HUES6 (cell line): Measurements from ENCODE around the gene ENO4.

Experiments used
- H3K27ac ChIP-seq: 2 replicates; pipeline ENCODE4 v1.7.0; 2013; ENCODE audit warnings: low read depth, mild to moderate bottlenecking, low read length, inconsistent platforms
- H3K27me3 ChIP-seq: 2 replicates; pipeline ENCODE4 v1.6.1; 2013; ENCODE audit warnings: low read length; ENCODE audit not compliant: control insufficient read depth, insufficient read depth
- H3K36me3 ChIP-seq: 2 replicates; pipeline ENCODE4 v1.6.1; 2013; ENCODE audit warnings: low read length; ENCODE audit not compliant: control insufficient read depth, insufficient read depth
- H3K4me1 ChIP-seq: 2 replicates; pipeline ENCODE4 v1.6.1; 2013; ENCODE audit warnings: low read length; ENCODE audit not compliant: control insufficient read depth, insufficient read depth
- H3K4me3 ChIP-seq: 2 replicates; pipeline ENCODE4 v1.5.1; 2013; ENCODE audit warnings: low read depth, low read length
- H3K9ac ChIP-seq: one replicate; pipeline ENCODE4 v1.6.1; 2013; ENCODE audit warnings: mild to moderate bottlenecking, low read length
- H3K9me3 ChIP-seq: 2 replicates; pipeline ENCODE4 v1.6.1; 2013; ENCODE audit warnings: low read depth, low read length; ENCODE audit not compliant: control insufficient read depth, insufficient read depth

The ENO4 gene

GRCh38 chr10:116868198-116868676 lies 18.9 kb downstream of the ENO4 start:
- H3K4me3 ChIP-seq: no peak overlapping the region
- no peaks in the 10 kb centered on the region for H3K36me3 ChIP-seq
- peaks cover 12% of the 10 kb centered on the region for H3K4me1 ChIP-seq
- H3K9me3 ChIP-seq: peaks cover 6% of the 10 kb centered on the region
- H3K9ac ChIP-seq: no peak overlapping the region
- H3K27ac ChIP-seq: no peak overlapping the region
- H3K27me3 ChIP-seq: no peaks in the 10 kb centered on the region

DNA sequence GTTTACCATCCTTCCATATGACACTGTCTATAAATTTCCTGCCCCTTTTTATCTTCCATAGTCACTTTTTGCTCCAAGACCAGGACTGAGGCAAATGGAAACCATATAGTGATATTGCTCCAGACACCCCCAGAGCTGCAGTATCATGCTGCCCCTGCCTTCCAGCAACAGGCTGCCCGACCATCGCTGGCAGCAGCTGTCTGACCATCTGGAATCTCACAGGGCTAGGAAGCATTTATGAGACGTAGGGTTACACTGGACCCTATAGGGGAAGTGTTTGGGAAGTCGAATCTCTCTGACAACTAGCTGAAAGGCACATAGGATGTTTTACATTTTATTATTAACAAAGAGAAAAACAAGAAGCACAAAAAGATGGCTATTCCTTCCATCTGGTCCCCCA lies 19.4 kb downstream of the ENO4 start:
- Histone ChIP-seq H3K9ac (no peak overlapping the region), H3K27me3 (no peaks in the 10 kb centered on the region), H3K9me3 (peaks cover 6% of the 10 kb centered on the region), H3K36me3 (no peaks in the 10 kb centered on the region), H3K4me1 (peaks cover 17% of the 10 kb centered on the region), H3K4me3 (no peak overlapping the region), H3K27ac (no peak overlapping the region)

- H3K4me1 ChIP-seq: peaks cover 26% of the 10 kb centered on the region
- H3K36me3 ChIP-seq: no peaks in the 10 kb centered on the region
- no peak overlapping the region for H3K27ac ChIP-seq
- H3K27me3 ChIP-seq: no peaks in the 10 kb centered on the region
- H3K4me3 ChIP-seq: no peak overlapping the region
- peaks cover 6% of the 10 kb centered on the region for H3K9me3 ChIP-seq
- no peak overlapping the region for H3K9ac ChIP-seq
These were observed 21.6 kb downstream of the ENO4 start for GRCh38 chr10:116870949-116871348.

- H3K36me3 ChIP-seq: no peaks in the 10 kb centered on the region
- H3K9ac ChIP-seq: no peak overlapping the region
- peaks cover 26% of the 10 kb centered on the region for H3K4me1 ChIP-seq
- no peak overlapping the region for H3K4me3 ChIP-seq
- H3K27me3 ChIP-seq: no peaks in the 10 kb centered on the region
- H3K27ac ChIP-seq: no peak overlapping the region
- H3K9me3 ChIP-seq: peaks cover 6% of the 10 kb centered on the region
These were observed 23.8 kb downstream of the ENO4 start for GRCh38 chr10:116873134-116873533.

- Histone ChIP-seq H3K9me3 (peaks cover 6% of the 10 kb centered on the region), H3K36me3 (no peaks in the 10 kb centered on the region), H3K27ac (no peak overlapping the region), H3K4me3 (no peak overlapping the region), H3K4me1 (peaks cover 29% of the 10 kb centered on the region), H3K9ac (no peak overlapping the region), H3K27me3 (no peaks in the 10 kb centered on the region)
These were observed 26.6 kb downstream of the ENO4 start for GRCh38 chr10:116875897-116876296.

- H3K9ac ChIP-seq: no peak overlapping the region
- H3K4me1 ChIP-seq: peaks cover 29% of the 10 kb centered on the region
- no peak overlapping the region for H3K27ac ChIP-seq
These were observed 28.1 kb downstream of the ENO4 start for GRCh38 chr10:116877391-116877790.

DNA sequence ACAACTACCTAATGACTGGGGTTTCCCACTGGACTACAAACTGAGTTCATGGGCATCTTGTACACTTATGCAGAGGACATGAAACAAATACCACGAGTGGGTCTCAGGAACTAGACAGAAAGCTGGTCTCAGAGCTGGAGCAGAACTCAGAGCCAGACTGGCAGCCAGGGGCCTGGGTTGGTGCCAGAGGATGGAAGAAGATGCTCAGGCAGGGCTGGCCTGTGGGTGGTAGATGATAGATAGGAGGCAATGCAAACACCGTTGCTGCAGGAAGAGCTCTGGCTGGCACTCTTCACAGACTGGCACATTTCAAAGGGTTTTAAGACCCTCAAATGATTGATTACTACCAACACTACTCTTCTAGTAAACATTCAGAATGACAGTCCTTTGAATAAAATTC lies 28.8 kb downstream of the ENO4 start:
- no peak overlapping the region for H3K9ac ChIP-seq
- no peak overlapping the region for H3K27ac ChIP-seq
- H3K4me1 ChIP-seq: peaks cover 25% of the 10 kb centered on the region
- no peak overlapping the region for H3K4me3 ChIP-seq
- H3K9me3 ChIP-seq: no peaks in the 10 kb centered on the region
- no peaks in the 10 kb centered on the region for H3K27me3 ChIP-seq
- H3K36me3 ChIP-seq: no peaks in the 10 kb centered on the region

More at GRCh38 chr10:116877391-116877790, 28.1 kb downstream of the ENO4 start:
- Histone ChIP-seq H3K36me3 (no peaks in the 10 kb centered on the region), H3K27me3 (no peaks in the 10 kb centered on the region), H3K9me3 (peaks cover 1% of the 10 kb centered on the region; the same call in 1 of the 2 replicates), H3K4me3 (no peak overlapping the region)

DNA sequence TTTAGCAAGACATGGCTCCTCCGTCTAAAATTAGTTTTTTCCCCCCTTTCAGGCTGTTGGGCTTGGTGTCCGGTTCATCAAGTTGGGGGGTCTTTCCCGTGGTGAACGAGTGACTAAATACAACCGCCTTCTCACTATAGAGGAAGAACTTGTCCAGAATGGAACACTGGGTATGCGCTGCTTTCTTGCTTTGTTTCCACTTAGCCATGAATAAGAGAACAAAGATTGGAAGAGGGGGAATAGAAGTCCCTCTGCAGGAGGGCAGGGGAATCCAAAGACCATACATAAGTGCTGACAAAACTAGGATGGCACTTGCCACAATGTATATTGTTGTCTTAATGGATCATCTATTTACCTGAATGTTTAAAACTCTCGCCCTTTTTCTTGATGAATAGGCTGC lies 30.5 kb downstream of the ENO4 start:
- Histone ChIP-seq H3K27ac (no peak overlapping the region), H3K9me3 (no peaks in the 10 kb centered on the region), H3K4me3 (no peak overlapping the region), H3K36me3 (no peaks in the 10 kb centered on the region), H3K4me1 (peaks cover 11% of the 10 kb centered on the region), H3K27me3 (no peaks in the 10 kb centered on the region), H3K9ac (no peak overlapping the region)

DNA sequence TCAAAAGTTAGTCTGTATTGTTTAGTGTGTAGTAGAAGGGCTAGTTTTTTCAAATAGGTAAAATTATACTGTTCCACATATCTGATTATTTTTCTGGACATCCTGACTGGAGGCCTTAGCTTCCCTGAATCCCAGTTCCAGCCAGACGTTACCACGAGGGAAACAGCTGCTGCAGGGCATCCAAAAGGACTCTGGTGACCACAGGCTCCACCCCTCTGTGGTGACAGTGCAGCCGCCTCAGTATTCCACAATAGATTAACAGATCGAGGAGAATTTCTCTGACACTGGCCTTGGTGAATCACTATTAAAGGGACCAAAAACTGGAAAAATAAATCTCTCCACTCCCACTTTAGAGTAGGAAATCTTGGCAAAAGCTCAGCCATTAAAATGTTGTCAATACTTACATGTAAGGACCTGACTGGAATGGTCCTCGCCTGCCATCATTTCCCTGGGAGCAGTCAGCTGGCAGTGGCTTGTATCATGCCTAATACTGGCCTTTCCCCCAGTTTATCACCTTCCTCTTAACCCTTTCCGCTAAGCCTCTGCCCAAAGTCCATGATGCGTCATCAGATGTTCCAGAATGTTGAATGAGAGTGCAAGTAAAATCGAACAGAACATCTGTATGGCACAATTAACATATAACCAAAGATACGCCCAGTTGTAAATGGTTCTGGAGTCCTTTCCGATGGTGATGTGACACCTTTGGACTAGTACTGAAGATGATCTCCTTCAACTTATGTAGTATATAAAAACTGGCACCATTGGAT lies 31.6 kb downstream of the ENO4 start:
- no peak overlapping the region for H3K4me3 ChIP-seq
- no peak overlapping the region for H3K27ac ChIP-seq

GRCh38 chr10:116882639-116883038 lies 33.3 kb downstream of the ENO4 start:
- H3K4me3 ChIP-seq: no peak overlapping the region
- H3K27me3 ChIP-seq: no peaks in the 10 kb centered on the region
- no peak overlapping the region for H3K27ac ChIP-seq
- no peaks in the 10 kb centered on the region for H3K9me3 ChIP-seq
- no peaks in the 10 kb centered on the region for H3K36me3 ChIP-seq
- peaks cover 24% of the 10 kb centered on the region for H3K4me1 ChIP-seq
- no peak overlapping the region for H3K9ac ChIP-seq

More for the DNA sequence above, 31.6 kb downstream of the ENO4 start:
- Histone ChIP-seq H3K9me3 (no peaks in the 10 kb centered on the region), H3K27me3 (no peaks in the 10 kb centered on the region), H3K4me1 (peaks cover 11% of the 10 kb centered on the region), H3K36me3 (no peaks in the 10 kb centered on the region), H3K9ac (no peak overlapping the region)

GRCh38 chr10:116886772-116887171 lies 37.5 kb downstream of the ENO4 start:
- no peak overlapping the region for H3K4me3 ChIP-seq
- no peaks in the 10 kb centered on the region for H3K36me3 ChIP-seq
- peak overlapping the region; percentile 15 for H3K9ac ChIP-seq
- no peaks in the 10 kb centered on the region for H3K9me3 ChIP-seq
- H3K27me3 ChIP-seq: no peaks in the 10 kb centered on the region
- H3K27ac ChIP-seq: no peak overlapping the region
- peaks cover 31% of the 10 kb centered on the region for H3K4me1 ChIP-seq
